Measurements from ENCODE around the gene SACM1L. TPM values are rescaled to one million over a fixed set of nuclear protein-coding genes. Genes with fewer than 3 reads are reported as not detected.
A peak's percentile ranks its signal among the peaks of the same experiment; 100 is the strongest.
"Not testable (repeated sequence)": the region's sequence is repeated elsewhere in the genome, so short reads cannot be mapped to it uniquely, and the experiment has no call there.

The SACM1L gene
- polyA plus RNA-seq, 1 donor: 73.3 TPM

DNA sequence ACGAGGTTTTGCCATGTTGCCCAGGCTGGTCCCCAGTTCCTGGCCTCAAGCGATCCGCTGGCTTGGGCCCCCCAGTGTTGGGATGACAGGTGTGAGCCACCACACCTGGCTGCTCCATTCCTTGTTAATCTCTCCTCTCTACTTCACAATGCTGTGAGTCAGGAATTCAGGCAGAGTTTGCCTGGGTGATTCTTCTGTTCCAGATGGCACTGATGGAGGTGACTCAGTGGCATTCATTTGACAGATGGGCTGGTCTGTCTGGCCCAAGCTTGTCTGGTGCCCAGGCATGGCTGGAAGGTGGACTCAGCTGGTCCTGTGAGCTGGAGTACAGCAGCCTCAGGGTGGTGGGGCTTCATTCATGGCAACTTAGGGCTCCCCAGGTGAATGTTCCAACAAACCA, 63.9 kb downstream of the SACM1L start:
- no peak for DNase-seq
- peaks cover 2% of the 10 kb centered on the region for H3K36me3 ChIP-seq (ENCODE audit: control insufficient read depth, insufficient read depth, low read length)
- H3K4me3 ChIP-seq (ENCODE audit: low read length): no peak overlapping the region
- H3K9me3 ChIP-seq (ENCODE audit: control insufficient read depth, low read depth, low read length): no peaks in the 10 kb centered on the region
- H3K4me1 ChIP-seq (ENCODE audit: control insufficient read depth, insufficient read depth, low read length): peaks cover 8% of the 10 kb centered on the region
- H3K27me3 ChIP-seq (ENCODE audit: control insufficient read depth, insufficient read depth, low read length): no peaks in the 10 kb centered on the region
- WGBS (ENCODE audit: insufficient coverage, low lambda C conversion rate): no CpG with 5 or more reads among the region's 3 CpGs
- no peak overlapping the region for H3K27ac ChIP-seq (ENCODE audit: low read length)

DNA sequence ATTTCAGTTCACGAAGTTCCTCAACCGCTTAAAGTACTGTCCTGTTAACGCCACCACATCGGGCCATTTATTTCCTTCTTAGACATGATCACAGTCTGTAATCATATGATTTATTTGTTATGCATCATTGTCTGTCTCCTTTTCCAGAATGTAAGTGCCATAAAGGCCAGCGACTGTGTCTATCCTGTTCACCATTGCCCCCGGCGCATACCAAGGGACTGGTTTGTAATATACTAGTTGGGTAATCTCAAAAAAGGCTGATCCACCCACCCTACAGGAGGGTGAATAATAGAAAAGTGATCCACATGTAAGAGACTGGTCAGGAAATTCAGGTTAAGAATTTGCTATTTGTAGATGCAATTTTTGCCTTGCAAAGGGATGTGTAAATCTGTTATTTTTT, 65.3 kb downstream of the SACM1L start:
- H3K9me3 ChIP-seq (ENCODE audit: control insufficient read depth, low read depth, low read length): no peaks in the 10 kb centered on the region
- no peak overlapping the region for H3K4me3 ChIP-seq (ENCODE audit: low read length)
- WGBS (ENCODE audit: insufficient coverage, low lambda C conversion rate): 100% methylated on average over 3 of the region's 7 CpGs
- no peaks in the 10 kb centered on the region for H3K27me3 ChIP-seq (ENCODE audit: control insufficient read depth, insufficient read depth, low read length)
- H3K36me3 ChIP-seq (ENCODE audit: control insufficient read depth, insufficient read depth, low read length): peaks cover 2% of the 10 kb centered on the region
- no peak overlapping the region for H3K27ac ChIP-seq (ENCODE audit: low read length)
- DNase-seq: no peak
- H3K4me1 ChIP-seq (ENCODE audit: control insufficient read depth, insufficient read depth, low read length): peaks cover 8% of the 10 kb centered on the region

DNA sequence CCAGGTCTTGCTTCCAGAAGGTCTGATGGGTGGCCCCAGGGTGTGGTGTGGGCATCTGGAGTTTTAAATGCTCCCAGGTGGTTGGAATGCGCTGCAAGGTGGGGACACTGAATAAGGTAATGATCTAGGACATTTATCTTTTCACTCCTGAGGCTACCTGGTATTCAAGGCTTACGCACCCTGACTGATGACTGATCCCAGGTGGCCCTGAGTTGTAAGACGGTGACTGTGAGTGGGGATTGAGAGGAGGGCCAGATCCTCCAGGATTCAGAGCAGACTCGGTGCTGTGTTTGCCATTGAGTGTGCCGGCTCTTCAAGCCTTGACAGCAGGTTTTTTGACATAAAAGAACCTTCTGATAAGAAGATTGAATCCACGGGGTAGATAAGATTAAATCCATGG, 66.9 kb downstream of the SACM1L start:
- Histone ChIP-seq H3K27ac (ENCODE audit: low read length) (no peak overlapping the region), H3K36me3 (ENCODE audit: control insufficient read depth, insufficient read depth, low read length) (peaks cover 2% of the 10 kb centered on the region), H3K4me1 (ENCODE audit: control insufficient read depth, insufficient read depth, low read length) (peaks cover 4% of the 10 kb centered on the region), H3K9me3 (ENCODE audit: control insufficient read depth, low read depth, low read length) (no peaks in the 10 kb centered on the region), H3K27me3 (ENCODE audit: control insufficient read depth, insufficient read depth, low read length) (no peaks in the 10 kb centered on the region), H3K4me3 (ENCODE audit: low read length) (no peak overlapping the region)
- no peak for DNase-seq
- 29% methylated on average over 1 of the region's 6 CpGs for WGBS (ENCODE audit: insufficient coverage, low lambda C conversion rate)

DNA sequence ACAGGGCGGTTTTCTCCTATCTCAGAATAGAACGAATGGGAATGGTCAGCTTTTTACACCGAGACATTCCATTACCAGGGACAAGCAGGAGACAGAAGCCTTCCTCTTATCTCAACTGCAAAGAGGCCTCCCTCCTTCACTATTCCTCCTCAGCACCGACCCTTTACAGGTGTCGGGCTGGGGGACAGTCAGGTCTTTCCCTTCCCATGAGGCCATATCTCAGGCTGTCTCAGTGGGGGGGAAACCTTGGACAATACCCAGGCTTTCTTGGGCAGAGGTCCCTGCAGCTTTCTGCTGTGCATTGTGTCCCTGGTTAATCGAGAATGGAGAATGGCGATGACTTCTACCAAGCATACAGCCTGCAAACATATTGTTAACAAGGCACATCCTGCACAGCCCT, 67.9 kb downstream of the SACM1L start:
- not testable (repeated sequence) for H3K27me3 ChIP-seq (ENCODE audit: control insufficient read depth, insufficient read depth, low read length); H3K27ac ChIP-seq (ENCODE audit: low read length); H3K4me3 ChIP-seq (ENCODE audit: low read length); H3K9me3 ChIP-seq (ENCODE audit: control insufficient read depth, low read depth, low read length); H3K4me1 ChIP-seq (ENCODE audit: control insufficient read depth, insufficient read depth, low read length); H3K36me3 ChIP-seq (ENCODE audit: control insufficient read depth, insufficient read depth, low read length); DNase-seq
- no CpG with 5 or more reads among the region's 7 CpGs for WGBS (ENCODE audit: insufficient coverage, low lambda C conversion rate)

DNA sequence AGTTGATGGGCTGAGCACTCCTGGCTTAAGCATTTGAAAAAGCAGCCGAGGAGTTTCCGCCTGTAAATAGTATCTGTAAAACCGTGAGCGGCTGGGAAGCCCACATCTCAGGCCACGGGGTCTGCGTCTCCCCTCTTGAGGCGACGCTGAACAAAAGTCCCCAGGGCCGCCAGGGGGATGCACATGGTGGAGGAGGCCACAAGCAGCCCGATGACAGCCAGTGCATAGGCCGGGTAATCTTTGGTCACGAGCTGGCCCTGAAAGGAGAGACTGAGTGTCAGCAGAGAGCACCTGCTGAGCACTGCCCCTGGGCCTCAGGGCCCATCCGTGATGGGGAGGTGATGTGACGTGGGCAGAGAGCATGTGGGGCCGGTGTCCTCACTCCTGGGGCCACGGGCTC, 69.7 kb downstream of the SACM1L start:
- peaks cover 3% of the 10 kb centered on the region for H3K4me1 ChIP-seq (ENCODE audit: control insufficient read depth, insufficient read depth, low read length)
- no CpG with 5 or more reads among the region's 16 CpGs for WGBS (ENCODE audit: insufficient coverage, low lambda C conversion rate)
- H3K27ac ChIP-seq (ENCODE audit: low read length): no peak overlapping the region
- H3K27me3 ChIP-seq (ENCODE audit: control insufficient read depth, insufficient read depth, low read length): no peaks in the 10 kb centered on the region
- H3K9me3 ChIP-seq (ENCODE audit: control insufficient read depth, low read depth, low read length): no peaks in the 10 kb centered on the region
- H3K36me3 ChIP-seq (ENCODE audit: control insufficient read depth, insufficient read depth, low read length): peaks cover 9% of the 10 kb centered on the region
- DNase-seq: no peak
- H3K4me3 ChIP-seq (ENCODE audit: low read length): no peak overlapping the region

DNA sequence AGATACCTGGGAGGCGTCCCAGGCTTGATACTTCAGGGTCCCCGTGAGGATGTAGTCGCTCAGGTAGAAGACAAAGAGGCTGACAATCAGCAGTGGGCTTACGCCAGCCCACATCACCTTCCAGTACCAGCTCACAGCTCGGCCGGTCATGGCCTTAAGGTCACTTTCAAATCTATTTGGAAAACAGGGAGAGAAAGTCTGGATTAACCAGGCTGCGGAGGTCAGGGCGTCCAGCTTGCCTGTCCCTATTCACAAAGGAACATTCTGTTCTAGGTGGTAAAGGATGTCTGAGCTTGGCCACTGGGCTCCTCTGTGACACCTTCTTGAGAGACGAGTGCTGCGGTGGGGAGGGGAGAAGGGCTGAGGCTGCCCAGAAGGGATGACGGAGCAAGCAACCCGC, 70.7 kb downstream of the SACM1L start:
- Histone ChIP-seq H3K4me3 (ENCODE audit: low read length) (no peak overlapping the region), H3K27ac (ENCODE audit: low read length) (no peak overlapping the region), H3K4me1 (ENCODE audit: control insufficient read depth, insufficient read depth, low read length) (peaks cover 3% of the 10 kb centered on the region), H3K9me3 (ENCODE audit: control insufficient read depth, low read depth, low read length) (no peaks in the 10 kb centered on the region), H3K36me3 (ENCODE audit: control insufficient read depth, insufficient read depth, low read length) (peaks cover 16% of the 10 kb centered on the region), H3K27me3 (ENCODE audit: control insufficient read depth, insufficient read depth, low read length) (no peaks in the 10 kb centered on the region)
- WGBS (ENCODE audit: insufficient coverage, low lambda C conversion rate): no CpG with 5 or more reads among the region's 12 CpGs
- DNase-seq: no peak

DNA sequence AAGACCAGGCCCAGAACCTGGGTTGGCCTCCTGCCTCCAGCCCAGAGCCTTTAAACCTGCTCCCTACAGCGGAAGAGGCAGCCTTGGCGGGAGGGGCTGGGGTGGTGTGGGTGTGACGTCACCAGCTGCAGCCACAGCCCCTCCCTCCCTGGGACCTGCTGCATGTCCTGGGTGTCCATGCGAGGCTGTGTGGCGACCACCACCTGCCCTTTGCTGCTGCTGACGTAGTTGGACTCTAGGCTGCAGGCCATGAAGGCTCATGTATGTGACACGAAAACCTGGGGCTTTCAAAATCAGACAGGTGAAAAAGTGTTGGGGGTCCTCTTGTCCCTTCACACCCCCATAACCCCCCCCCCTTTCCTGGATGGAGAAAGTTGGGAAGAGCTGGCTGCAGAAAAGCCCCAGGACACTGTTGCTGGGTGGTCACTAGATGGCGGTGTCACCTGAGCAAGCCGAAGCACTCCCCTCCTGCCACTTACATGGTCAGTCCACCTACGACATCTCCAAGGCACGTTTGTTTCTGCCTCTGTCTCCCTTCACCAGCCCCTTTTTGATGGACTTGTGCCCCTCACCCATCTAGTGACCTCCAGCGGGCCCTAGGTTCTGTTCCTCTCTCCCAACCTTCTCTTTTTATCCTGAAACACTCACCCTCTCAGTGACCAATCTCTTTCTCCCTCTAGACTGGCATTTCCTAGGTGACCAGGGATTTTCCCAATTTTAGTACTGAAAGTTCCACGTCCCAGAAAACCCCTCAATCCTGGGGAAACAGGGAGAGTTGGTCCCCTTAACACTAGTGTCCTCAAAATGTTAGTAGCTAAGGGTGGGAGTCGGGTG, 71.9 kb downstream of the SACM1L start:
- H3K36me3 ChIP-seq (ENCODE audit: control insufficient read depth, insufficient read depth, low read length): peaks cover 27% of the 10 kb centered on the region
- H3K4me1 ChIP-seq (ENCODE audit: control insufficient read depth, insufficient read depth, low read length): peaks cover 3% of the 10 kb centered on the region
- no peak overlapping the region for H3K27ac ChIP-seq (ENCODE audit: low read length)
- WGBS (ENCODE audit: insufficient coverage, low lambda C conversion rate): 50% methylated on average over 2 of the region's 14 CpGs
- DNase-seq: peak; percentile 45 to 53
- H3K9me3 ChIP-seq (ENCODE audit: control insufficient read depth, low read depth, low read length): no peaks in the 10 kb centered on the region
- no peak overlapping the region for H3K4me3 ChIP-seq (ENCODE audit: low read length)
- H3K27me3 ChIP-seq (ENCODE audit: control insufficient read depth, insufficient read depth, low read length): no peaks in the 10 kb centered on the region

GRCh38 chr3:45761831-45762230, 72.6 kb downstream of the SACM1L start:
- Histone ChIP-seq H3K27me3 (ENCODE audit: control insufficient read depth, insufficient read depth, low read length) (no peaks in the 10 kb centered on the region), H3K27ac (ENCODE audit: low read length) (no peak overlapping the region), H3K4me3 (ENCODE audit: low read length) (no peak overlapping the region), H3K9me3 (ENCODE audit: control insufficient read depth, low read depth, low read length) (no peaks in the 10 kb centered on the region), H3K4me1 (ENCODE audit: control insufficient read depth, insufficient read depth, low read length) (peaks cover 3% of the 10 kb centered on the region), H3K36me3 (ENCODE audit: control insufficient read depth, insufficient read depth, low read length) (peaks cover 34% of the 10 kb centered on the region)
- no CpG with 5 or more reads among the region's 10 CpGs for WGBS (ENCODE audit: insufficient coverage, low lambda C conversion rate)
- DNase-seq: no peak

DNA sequence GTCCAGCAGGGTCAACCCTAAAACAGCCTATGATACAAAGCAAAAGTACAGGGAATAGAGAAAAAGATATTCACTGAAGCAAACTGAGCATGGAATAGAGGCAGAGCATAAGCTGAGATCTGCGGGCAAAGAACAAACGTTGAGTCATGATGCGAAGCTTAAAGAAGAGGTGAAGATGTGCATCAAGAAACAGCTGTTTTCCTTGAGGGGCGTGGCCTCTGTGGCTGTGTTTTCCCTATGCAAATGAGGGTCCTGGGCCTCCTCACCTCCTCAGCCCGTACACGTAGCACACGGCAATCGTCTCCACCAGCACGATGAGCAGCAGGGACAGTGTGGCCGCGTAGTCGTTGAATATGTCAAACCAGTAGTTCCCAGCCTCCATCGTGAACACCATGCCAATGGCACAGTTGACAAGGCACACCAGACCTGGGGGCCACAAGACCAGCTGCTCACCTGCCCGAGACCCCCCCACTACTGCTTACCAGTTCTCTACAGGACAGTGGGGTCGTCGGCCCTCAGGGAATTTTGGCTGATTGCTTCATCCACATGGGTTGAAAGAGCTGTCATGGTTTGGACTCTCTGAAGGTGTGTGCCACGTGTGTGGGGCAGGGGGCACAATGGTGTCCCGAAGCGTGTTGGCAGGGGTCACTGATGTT, 73.6 kb downstream of the SACM1L start:
- peaks cover 35% of the 10 kb centered on the region for H3K36me3 ChIP-seq (ENCODE audit: control insufficient read depth, insufficient read depth, low read length)
- H3K27ac ChIP-seq (ENCODE audit: low read length): no peak overlapping the region
- DNase-seq: no peak
- H3K9me3 ChIP-seq (ENCODE audit: control insufficient read depth, low read depth, low read length): no peaks in the 10 kb centered on the region
- H3K27me3 ChIP-seq (ENCODE audit: control insufficient read depth, insufficient read depth, low read length): no peaks in the 10 kb centered on the region
- 90% methylated on average over 2 of the region's 19 CpGs for WGBS (ENCODE audit: insufficient coverage, low lambda C conversion rate)
- peaks cover 3% of the 10 kb centered on the region for H3K4me1 ChIP-seq (ENCODE audit: control insufficient read depth, insufficient read depth, low read length)
- H3K4me3 ChIP-seq (ENCODE audit: low read length): no peak overlapping the region

DNA sequence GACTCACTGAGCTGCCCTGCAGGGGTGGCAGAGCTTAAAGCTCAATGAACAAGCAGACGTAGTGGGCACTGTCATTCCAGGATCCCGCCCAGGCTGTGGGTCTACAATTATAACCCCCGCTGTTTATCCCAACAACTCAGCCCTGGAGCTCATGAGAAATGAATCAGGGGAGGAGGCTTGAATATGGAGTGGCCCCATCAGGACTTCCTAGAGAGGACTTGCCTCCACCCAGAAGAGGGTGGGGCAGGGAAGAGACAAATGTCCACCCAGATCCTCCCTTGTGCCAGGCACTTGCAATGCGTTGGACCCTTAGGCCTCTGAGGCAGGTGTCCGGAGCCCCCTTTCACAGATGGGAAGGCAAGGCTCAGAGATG, 74.1 kb downstream of the SACM1L start:
- H3K27ac ChIP-seq (ENCODE audit: low read length): no peak overlapping the region
- H3K27me3 ChIP-seq (ENCODE audit: control insufficient read depth, insufficient read depth, low read length): no peaks in the 10 kb centered on the region
- H3K9me3 ChIP-seq (ENCODE audit: control insufficient read depth, low read depth, low read length): no peaks in the 10 kb centered on the region
- peaks cover 35% of the 10 kb centered on the region for H3K36me3 ChIP-seq (ENCODE audit: control insufficient read depth, insufficient read depth, low read length)
- WGBS (ENCODE audit: insufficient coverage, low lambda C conversion rate): no CpG with 5 or more reads among the region's 5 CpGs
- no peak overlapping the region for H3K4me3 ChIP-seq (ENCODE audit: low read length)
- no peak for DNase-seq
- peaks cover 3% of the 10 kb centered on the region for H3K4me1 ChIP-seq (ENCODE audit: control insufficient read depth, insufficient read depth, low read length)

Data from large intestine (tissue), 3 donors.